Measurements from ENCODE around the gene HMCES. TPM values are rescaled to one million over a fixed set of nuclear protein-coding genes. Genes with fewer than 3 reads are reported as not detected.

The HMCES gene
- total RNA-seq, 1 experiment from 2014 or later = 83.6 TPM

DNA sequence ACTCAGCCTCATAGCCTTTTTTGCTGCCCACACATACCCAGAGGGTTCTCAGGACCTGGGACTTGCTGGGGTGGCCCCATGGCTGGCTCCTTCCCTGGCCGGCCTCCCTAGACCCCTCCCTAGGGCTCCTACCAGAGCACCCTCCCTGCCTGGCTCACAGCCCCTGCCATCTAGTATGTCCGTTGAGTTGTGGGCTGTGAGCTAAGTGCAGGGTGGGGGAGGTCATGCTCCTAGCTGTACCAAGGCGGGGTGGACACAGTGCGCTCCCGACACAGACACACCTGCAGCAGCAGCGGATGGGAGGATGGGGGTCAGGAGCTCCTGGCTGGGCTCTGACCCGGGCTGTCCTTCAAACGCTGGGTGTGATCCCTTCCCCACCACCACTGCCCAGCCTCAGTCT is 41.6 kb downstream of the HMCES start:
- no peak for TF ChIP-seq CTCF (IDR thresholded peaks at IDR 0.05; ENCODE audit: unreplicated experiment)
- no TSS peak for BruUV-seq (replicated peaks)
- no peak overlapping the region for H3K27ac Mint-ChIP-seq (ENCODE audit: unreplicated experiment)
- H3K9me3 Mint-ChIP-seq (ENCODE audit: low read depth, unreplicated experiment) = no peaks in the 10 kb centered on the region
- no peak overlapping the region for H3K4me3 Mint-ChIP-seq (ENCODE audit: low read depth, unreplicated experiment)
- no peaks in the 10 kb centered on the region for H3K27me3 Mint-ChIP-seq (ENCODE audit: unreplicated experiment)
- DNase-seq = no peak
- CTCF ChIA-PET = interaction anchor here (0.6 to 1.0 kb wide), 2 partner anchors 8 to 229 kb away, joined by 3 to 4 read pairs; no protein-coding TSS in a partner anchor
- intact Hi-C loops (cut with micrococcal nuclease; ENCODE audit: unreplicated experiment) = no loop called here
- H3K36me3 Mint-ChIP-seq (ENCODE audit: insufficient read depth, unreplicated experiment) = peaks cover 12% of the 10 kb centered on the region
- no peaks in the 10 kb centered on the region for H3K4me1 Mint-ChIP-seq (ENCODE audit: low read depth, unreplicated experiment)

GRCh38 chr3:129320825-129321487 is 42.3 kb downstream of the HMCES start:
- Mint-ChIP-seq H3K36me3 (ENCODE audit: insufficient read depth, unreplicated experiment) (peaks cover 5% of the 10 kb centered on the region), H3K27ac (ENCODE audit: unreplicated experiment) (no peak overlapping the region), H3K4me3 (ENCODE audit: low read depth, unreplicated experiment) (no peak overlapping the region), H3K27me3 (ENCODE audit: unreplicated experiment) (no peaks in the 10 kb centered on the region), H3K9me3 (ENCODE audit: low read depth, unreplicated experiment) (no peaks in the 10 kb centered on the region), H3K4me1 (ENCODE audit: low read depth, unreplicated experiment) (no peaks in the 10 kb centered on the region)
- no TSS peak for BruUV-seq (replicated peaks)
- DNase-seq = no peak
- intact Hi-C loops (cut with micrococcal nuclease; ENCODE audit: unreplicated experiment) = no loop called here
- CTCF ChIA-PET = interaction anchor here (1.0 kb wide), 1 partner anchor 8 kb away, joined by 4 read pairs; no protein-coding TSS in a partner anchor
- no peak for TF ChIP-seq CTCF (IDR thresholded peaks at IDR 0.05; ENCODE audit: unreplicated experiment)

DNA sequence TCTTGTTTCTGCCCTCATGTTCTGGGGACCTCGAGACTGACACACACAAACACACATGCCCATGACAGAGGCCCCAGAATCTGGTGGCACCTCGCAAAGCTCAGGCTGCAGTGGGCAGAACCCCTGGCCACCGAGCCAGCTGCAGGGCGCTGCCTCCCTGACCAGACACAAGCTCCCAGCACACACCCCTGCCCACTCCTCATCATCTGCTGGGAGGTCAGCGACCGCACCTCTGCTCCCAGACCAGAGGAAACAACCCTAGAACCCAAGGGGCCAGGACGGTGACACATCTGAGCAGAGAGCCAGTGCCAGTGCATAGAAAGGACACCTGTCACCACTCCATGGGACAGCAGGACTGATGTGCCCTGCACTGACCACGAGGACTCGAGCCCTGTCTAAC is 43.2 kb downstream of the HMCES start:
- Mint-ChIP-seq H3K9me3 (ENCODE audit: low read depth, unreplicated experiment) (no peaks in the 10 kb centered on the region), H3K4me3 (ENCODE audit: low read depth, unreplicated experiment) (no peak overlapping the region), H3K27me3 (ENCODE audit: unreplicated experiment) (no peaks in the 10 kb centered on the region), H3K36me3 (ENCODE audit: insufficient read depth, unreplicated experiment) (no peaks in the 10 kb centered on the region), H3K27ac (ENCODE audit: unreplicated experiment) (no peak overlapping the region), H3K4me1 (ENCODE audit: low read depth, unreplicated experiment) (no peaks in the 10 kb centered on the region)
- no peak for DNase-seq
- CTCF ChIA-PET = no interaction called here
- no peak for TF ChIP-seq CTCF (IDR thresholded peaks at IDR 0.05; ENCODE audit: unreplicated experiment)
- intact Hi-C loops (cut with micrococcal nuclease; ENCODE audit: unreplicated experiment) = no loop called here
- no TSS peak for BruUV-seq (replicated peaks)

DNA sequence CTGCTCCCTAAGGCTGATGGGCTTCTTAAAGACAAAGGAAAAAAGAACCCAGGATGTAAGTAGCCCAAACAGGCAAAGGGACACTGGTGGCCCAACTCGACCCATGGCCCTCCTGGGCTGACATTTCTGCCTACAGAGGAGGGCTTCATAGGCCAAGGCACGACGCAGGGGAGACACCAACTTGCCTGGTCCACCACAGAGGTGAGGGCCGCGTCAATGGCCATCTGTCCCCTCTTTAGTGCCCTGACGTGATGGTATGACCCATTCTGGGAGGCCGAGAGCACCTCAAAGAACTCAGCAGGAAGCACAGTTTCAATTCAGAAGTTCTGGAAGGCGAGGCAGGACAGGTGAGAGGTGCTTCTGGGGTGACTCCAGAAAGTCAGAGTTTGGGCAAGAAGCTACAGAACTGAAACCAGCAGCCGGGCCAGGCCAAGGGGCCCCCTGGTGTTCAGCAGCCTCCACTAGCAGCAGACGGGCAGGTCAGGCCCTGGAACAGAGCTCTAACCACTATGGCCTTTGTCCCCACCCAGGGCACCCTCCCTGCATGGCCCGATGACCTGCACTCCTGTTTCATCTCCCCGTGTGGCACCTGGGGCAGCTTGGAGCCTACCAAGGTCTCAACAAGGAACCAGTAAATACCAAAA is 45.1 kb downstream of the HMCES start:
- no peak for DNase-seq
- H3K27me3 Mint-ChIP-seq (ENCODE audit: unreplicated experiment) = no peaks in the 10 kb centered on the region
- H3K4me1 Mint-ChIP-seq (ENCODE audit: low read depth, unreplicated experiment) = no peaks in the 10 kb centered on the region
- CTCF ChIA-PET = no interaction called here
- H3K4me3 Mint-ChIP-seq (ENCODE audit: low read depth, unreplicated experiment) = no peak overlapping the region
- no peak overlapping the region for H3K27ac Mint-ChIP-seq (ENCODE audit: unreplicated experiment)
- H3K36me3 Mint-ChIP-seq (ENCODE audit: insufficient read depth, unreplicated experiment) = no peaks in the 10 kb centered on the region
- peak; percentile 20 for TF ChIP-seq CTCF (IDR thresholded peaks at IDR 0.05; ENCODE audit: unreplicated experiment)
- BruUV-seq (replicated peaks) = no TSS peak
- intact Hi-C loops (cut with micrococcal nuclease; ENCODE audit: unreplicated experiment) = no loop called here
- H3K9me3 Mint-ChIP-seq (ENCODE audit: low read depth, unreplicated experiment) = no peaks in the 10 kb centered on the region
